ENCODE results near the gene COBL.

DNA sequence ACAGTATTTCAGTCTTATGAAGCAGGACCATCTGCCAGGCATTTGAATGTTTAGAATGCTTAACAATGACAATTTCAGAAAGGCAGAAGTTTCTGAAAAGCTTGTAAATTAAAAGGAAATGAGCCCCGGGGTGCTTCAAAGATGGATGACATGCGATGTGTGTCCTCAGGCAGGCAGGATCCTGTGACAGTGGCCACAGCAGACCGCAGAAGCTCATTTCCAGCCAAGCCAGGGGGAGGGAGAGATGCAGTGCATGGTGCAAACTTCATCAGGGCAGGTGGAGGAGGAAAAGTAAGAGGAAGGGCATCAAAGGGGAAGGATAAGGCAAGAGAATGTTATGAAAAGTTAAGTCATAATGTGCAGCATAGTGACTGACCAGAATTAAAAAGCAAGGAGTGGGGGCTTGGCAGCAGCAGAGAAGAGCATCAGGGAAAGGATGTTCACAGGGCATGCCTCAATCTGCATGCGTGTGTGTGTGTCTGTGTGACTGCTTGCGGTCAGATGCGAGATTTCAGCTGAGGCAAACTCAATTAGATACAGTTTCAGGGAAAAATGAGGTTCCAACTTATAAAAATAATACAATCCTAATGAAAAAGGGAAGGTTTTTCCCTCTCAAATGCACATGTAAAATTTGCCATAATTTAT is 173.7 kb downstream of the COBL start:
- TF ChIP-seq, protein P1, sequence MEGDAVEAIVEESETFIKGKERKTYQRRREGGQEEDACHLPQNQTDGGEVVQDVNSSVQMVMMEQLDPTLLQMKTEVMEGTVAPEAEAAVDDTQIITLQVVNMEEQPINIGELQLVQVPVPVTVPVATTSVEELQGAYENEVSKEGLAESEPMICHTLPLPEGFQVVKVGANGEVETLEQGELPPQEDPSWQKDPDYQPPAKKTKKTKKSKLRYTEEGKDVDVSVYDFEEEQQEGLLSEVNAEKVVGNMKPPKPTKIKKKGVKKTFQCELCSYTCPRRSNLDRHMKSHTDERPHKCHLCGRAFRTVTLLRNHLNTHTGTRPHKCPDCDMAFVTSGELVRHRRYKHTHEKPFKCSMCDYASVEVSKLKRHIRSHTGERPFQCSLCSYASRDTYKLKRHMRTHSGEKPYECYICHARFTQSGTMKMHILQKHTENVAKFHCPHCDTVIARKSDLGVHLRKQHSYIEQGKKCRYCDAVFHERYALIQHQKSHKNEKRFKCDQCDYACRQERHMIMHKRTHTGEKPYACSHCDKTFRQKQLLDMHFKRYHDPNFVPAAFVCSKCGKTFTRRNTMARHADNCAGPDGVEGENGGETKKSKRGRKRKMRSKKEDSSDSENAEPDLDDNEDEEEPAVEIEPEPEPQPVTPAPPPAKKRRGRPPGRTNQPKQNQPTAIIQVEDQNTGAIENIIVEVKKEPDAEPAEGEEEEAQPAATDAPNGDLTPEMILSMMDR (conservative IDR thresholded peaks at IDR 0.05; ENCODE audit: low read length) = no peak
- no peak for TF ChIP-seq EZH2phosphoT487 (IDR thresholded peaks at IDR 0.05; ENCODE audit: borderline replicate concordance)

All from Loucy (cell line).